MCF 10A (cell line): ENCODE data around the gene CBR1. TPM values are rescaled to one million over a fixed set of nuclear protein-coding genes. Genes with fewer than 3 reads are reported as not detected.

Source experiments
- BruUV-seq: library from RNA; stranded (reverse); fragments of 400-500 nt; replicated peaks from 2 replicates; lab custom pipeline; 2021; lab: Mats Ljungman, UMichigan
- CTCF ChIA-PET: fragments of 300-600 bp; sonication (Branson Sonifier 250); formaldehyde crosslinking; extraction: SDS; loops from one replicate; lab custom pipeline; 2021; ENCODE audit warnings: antibody characterized with exemption, inconsistent platforms; lab: Yijun Ruan, JAX
- POLR2A ChIA-PET: fragments of 300-600, 350-650 bp; sonication (Branson Sonifier 250); formaldehyde crosslinking; extraction: SDS; loops from one replicate; lab custom pipeline; 2020; ENCODE audit warnings: antibody characterized with exemption, inconsistent platforms; lab: Yijun Ruan, JAX
- DNase-seq: peaks from one replicate; pipeline ENCODE4 v3.0.0-alpha.2; 2018; ENCODE audit not compliant: unreplicated experiment
- H3K27ac Mint-ChIP-seq: one replicate; pipeline ENCODE4 v1.8.0; 2022; ENCODE audit warnings: mild to moderate bottlenecking, low read depth, mixed read lengths; ENCODE audit not compliant: unreplicated experiment
- H3K27me3 Mint-ChIP-seq: one replicate; pipeline ENCODE4 v1.8.0; 2022; ENCODE audit warnings: mixed read lengths; ENCODE audit not compliant: insufficient read depth, unreplicated experiment
- H3K36me3 Mint-ChIP-seq: one replicate; pipeline ENCODE4 v1.8.0; 2022; ENCODE audit warnings: mild to moderate bottlenecking, moderate library complexity, mixed read lengths; ENCODE audit not compliant: insufficient read depth, unreplicated experiment
- H3K4me1 Mint-ChIP-seq: one replicate; pipeline ENCODE4 v1.8.0; 2022; ENCODE audit warnings: mixed read lengths; ENCODE audit not compliant: insufficient read depth, unreplicated experiment
- H3K4me3 Mint-ChIP-seq: one replicate; pipeline ENCODE4 v1.8.0; 2022; ENCODE audit warnings: mild to moderate bottlenecking, moderate library complexity, mixed read lengths; ENCODE audit not compliant: unreplicated experiment
- H3K9me3 Mint-ChIP-seq: one replicate; pipeline ENCODE4 v1.8.0; 2022; ENCODE audit warnings: mixed read lengths; ENCODE audit not compliant: unreplicated experiment
- CTCF ChIP-seq: fragments of 200-600 bp; IDR thresholded peaks from one replicate; pipeline ENCODE4 v1.8.0; 2022; ENCODE audit warnings: antibody characterized with exemption, mild to moderate bottlenecking; ENCODE audit not compliant: unreplicated experiment
- intact Hi-C: fragments of 100-400 bp; cut with micrococcal nuclease; formaldehyde crosslinking; loops from 2 replicates; pipeline ENCODE4 v1.14.1; 2022
- total RNA-seq: library from RNA; stranded (reverse); gene quantifications from 2 replicates; pipeline ENCODE4 v1.2.3, GENCODE V29; 2022

CBR1 gene
- total RNA-seq, 1 experiment from 2014 or later, result 35.8 TPM

GRCh38 chr21:36075171-36075570, 5.3 kb downstream of the CBR1 start:
- BruUV-seq, result no TSS peak
- no peak for DNase-seq
- Mint-ChIP-seq H3K27ac (no peak overlapping the region), H3K4me1 (peaks cover 26% of the 10 kb centered on the region), H3K36me3 (peaks cover 29% of the 10 kb centered on the region), H3K9me3 (no peaks in the 10 kb centered on the region), H3K27me3 (no peaks in the 10 kb centered on the region), H3K4me3 (no peak overlapping the region)
- CTCF ChIA-PET, result interaction anchor here (0.7 kb wide), 1 partner anchor 865 kb away, joined by 3 read pairs; no protein-coding TSS in a partner anchor
- POLR2A ChIA-PET, result interaction anchor here (0.6 to 1.6 kb wide), 3 partner anchors 12 to 16 kb away, joined by 3 to 5 read pairs (median 4); partner anchors contain the start of gene SETD4
- intact Hi-C loops, result no loop called here
- TF ChIP-seq CTCF, result no peak

- Mint-ChIP-seq H3K36me3 (peaks cover 22% of the 10 kb centered on the region), H3K27ac (no peak overlapping the region), H3K4me3 (no peak overlapping the region), H3K4me1 (peaks cover 19% of the 10 kb centered on the region), H3K27me3 (no peaks in the 10 kb centered on the region), H3K9me3 (no peaks in the 10 kb centered on the region)
- no peak for TF ChIP-seq CTCF
- intact Hi-C loops, result no loop called here
- ChIA-PET POLR2A (interaction anchor here (1.6 kb wide), 1 partner anchor 11 kb away, joined by 5 read pairs; no protein-coding TSS in a partner anchor), CTCF (interaction anchor here (0.7 kb wide), 1 partner anchor 786 kb away, joined by 3 read pairs; no protein-coding TSS in a partner anchor)
- DNase-seq, result no peak
- BruUV-seq, result no TSS peak
These were observed 6.1 kb downstream of the CBR1 start for GRCh38 chr21:36075953-36076352.

- ChIA-PET CTCF (interaction anchor here (0.6 to 1.8 kb wide), 2 partner anchors 36 to 331 kb away, joined by 3 to 5 read pairs; no protein-coding TSS in a partner anchor), POLR2A (interaction anchor here (0.6 to 2.2 kb wide), 5 partner anchors 10 to 1787 kb away, joined by 3 to 6 read pairs (median 4); partner anchors contain the start of gene SETD4)
- Mint-ChIP-seq H3K36me3 (peaks cover 17% of the 10 kb centered on the region), H3K27ac (no peak overlapping the region), H3K9me3 (no peaks in the 10 kb centered on the region), H3K4me3 (no peak overlapping the region), H3K4me1 (peaks cover 9% of the 10 kb centered on the region), H3K27me3 (no peaks in the 10 kb centered on the region)
- BruUV-seq, result no TSS peak
- no peak for DNase-seq
- no peak for TF ChIP-seq CTCF
- intact Hi-C loops, result no loop called here
These were observed 7.2 kb downstream of the CBR1 start for GRCh38 chr21:36076878-36077655.

GRCh38 chr21:36077758-36078157, 7.9 kb downstream of the CBR1 start:
- no peaks in the 10 kb centered on the region for H3K9me3 Mint-ChIP-seq
- ChIA-PET POLR2A (interaction anchor here (2.0 to 2.2 kb wide), 2 partner anchors 8 to 17 kb away, joined by 6 to 14 read pairs; partner anchors contain the start of genes CBR1 and SETD4), CTCF (interaction anchor here (1.8 kb wide), 1 partner anchor 35 kb away, joined by 5 read pairs; no protein-coding TSS in a partner anchor)
- H3K36me3 Mint-ChIP-seq, result peaks cover 13% of the 10 kb centered on the region
- no peak for DNase-seq
- H3K27me3 Mint-ChIP-seq, result no peaks in the 10 kb centered on the region
- no peak for TF ChIP-seq CTCF
- BruUV-seq, result no TSS peak
- peaks cover 6% of the 10 kb centered on the region for H3K4me1 Mint-ChIP-seq
- intact Hi-C loops, result no loop called here
- no peak overlapping the region for H3K4me3 Mint-ChIP-seq
- no peak overlapping the region for H3K27ac Mint-ChIP-seq
